Prostate gland (tissue), 2 donors: ENCODE data around the gene KATNB1. TPM values are rescaled to one million over a fixed set of nuclear protein-coding genes. Genes with fewer than 3 reads are reported as not detected.

ENCODE experiments used
- DNase-seq: peaks from one replicate; pipeline ENCODE4 v3.0.0-alpha.2; 2019; ENCODE audit warnings: low spot score
- H3K27ac ChIP-seq, 2 donors: fragments of 200-600 bp; sonication (generic); 2 replicates each; pipeline ENCODE4 v1.5.1; 2017 to 2019
- H3K27me3 ChIP-seq: fragments of 200-600 bp; sonication (generic); replicated peaks from 2 replicates; pipeline ENCODE4 v1.5.1; 2019; ENCODE audit not compliant: insufficient read depth
- H3K36me3 ChIP-seq, 2 donors: fragments of 200-600 bp; sonication (generic); 1 replicate in 1 of 2; 2 replicates in 1 of 2; pipeline versions ENCODE4 v1.5.1 to v1.8.1; 2017 to 2019
- H3K4me1 ChIP-seq: fragments of 200-600 bp; sonication (generic); replicated peaks from 2 replicates; pipeline ENCODE4 v1.5.1; 2019
- H3K4me3 ChIP-seq, 2 donors: fragments of 200-600 bp; sonication (generic); 2 replicates each; pipeline ENCODE4 v1.5.1; 2017 to 2019
- H3K9me3 ChIP-seq: fragments of 200-600 bp; sonication (generic); 2 replicates; pipeline ENCODE4 v1.5.1; 2017
- CTCF ChIP-seq, 4 experiments: fragments of 200-600 bp in 2 of 4; fragments of 450-650 bp in 2 of 4; sonication (generic) in 2 of 4; IDR thresholded peaks; 1 replicate in 3 of 4; 2 replicates in 1 of 4; pipeline ENCODE4 v1.5.1; 2016 to 2019; ENCODE audit warnings: antibody characterized with exemption in 4 of 4, mild to moderate bottlenecking in 2 of 4, moderate library complexity in 2 of 4
- POLR2A ChIP-seq: fragments of 450-650 bp; IDR thresholded peaks from one replicate; pipeline ENCODE4 v1.6.1; 2016; ENCODE audit warnings: antibody characterized with exemption, mild to moderate bottlenecking
- POLR2AphosphoS5 ChIP-seq: sonication (generic); formaldehyde crosslinking; IDR thresholded peaks from one replicate; pipeline ENCODE4 v1.6.1; 2017; ENCODE audit warnings: antibody characterized with exemption
- WGBS: methylation state at CpG from one replicate; pipeline ENCODE4 v1.1.5; 2018; 5-methylcytosine and 5-hydroxymethylcytosine counted together
- intact Hi-C: fragments of 100-400 bp; cut with DNase I; formaldehyde crosslinking; loops from one replicate; pipeline ENCODE4 v1.14.2; 2022
- total RNA-seq, 2 donors: library from RNA; depleted of rRNA; stranded (reverse); fragments of >200 nt; gene quantifications; one replicate each; pipeline ENCODE4 v1.1.0, GENCODE V29; 2016

KATNB1 gene
- total RNA-seq, 2 donors from 2014 or later = 22.7 to 30.2 TPM

GRCh38 chr16:57771141-57771785 is 35.7 kb downstream of the KATNB1 start:
- Histone ChIP-seq H3K27me3 (no peaks in the 10 kb centered on the region), H3K9me3 (no peaks in the 10 kb centered on the region), H3K4me3 (no peak overlapping the region), H3K36me3 (no peaks in the 10 kb centered on the region), H3K27ac (no peak overlapping the region), H3K4me1 (no peaks in the 10 kb centered on the region)
- intact Hi-C loops = no loop called here
- 96% methylated on average over 26 of the region's 26 CpGs for WGBS
- DNase-seq = no peak
- TF ChIP-seq POLR2A (no peak), POLR2AphosphoS5 (no peak), CTCF (IDR thresholded peaks at IDR 0.05) (no peak)

GRCh38 chr16:57773019-57773418 is 37.4 kb downstream of the KATNB1 start:
- no peak for TF ChIP-seq POLR2AphosphoS5
- TF ChIP-seq CTCF (IDR thresholded peaks at IDR 0.05) = no peak
- no peak for TF ChIP-seq POLR2A
- H3K27ac ChIP-seq = no peak overlapping the region
- intact Hi-C loops = no loop called here

GRCh38 chr16:57773655-57774295 is 38.2 kb downstream of the KATNB1 start:
- Histone ChIP-seq H3K4me3 (no peak overlapping the region), H3K27me3 (no peaks in the 10 kb centered on the region), H3K27ac (no peak overlapping the region), H3K36me3 (no peaks in the 10 kb centered on the region), H3K9me3 (no peaks in the 10 kb centered on the region), H3K4me1 (no peaks in the 10 kb centered on the region)
- no peak for DNase-seq
- 89% methylated on average over 11 of the region's 11 CpGs for WGBS
- intact Hi-C loops = no loop called here
- TF ChIP-seq POLR2AphosphoS5 = no peak
- TF ChIP-seq CTCF (IDR thresholded peaks at IDR 0.05) = no peak
- TF ChIP-seq POLR2A = no peak

More at GRCh38 chr16:57773019-57773418, 37.4 kb downstream of the KATNB1 start:
- H3K36me3 ChIP-seq = no peaks in the 10 kb centered on the region
- no peaks in the 10 kb centered on the region for H3K9me3 ChIP-seq
- WGBS = 59% methylated on average over 11 of the region's 11 CpGs
- no peaks in the 10 kb centered on the region for H3K27me3 ChIP-seq
- no peak for DNase-seq
- no peaks in the 10 kb centered on the region for H3K4me1 ChIP-seq
- H3K4me3 ChIP-seq = no peak overlapping the region

GRCh38 chr16:57774705-57775285 is 39.2 kb downstream of the KATNB1 start:
- H3K4me1 ChIP-seq = no peaks in the 10 kb centered on the region
- no peaks in the 10 kb centered on the region for H3K9me3 ChIP-seq
- DNase-seq = no peak
- H3K4me3 ChIP-seq = no peak overlapping the region
- H3K27me3 ChIP-seq = no peaks in the 10 kb centered on the region
- H3K27ac ChIP-seq = no peak overlapping the region
- 96% methylated on average over 12 of the region's 12 CpGs for WGBS
- no peaks in the 10 kb centered on the region for H3K36me3 ChIP-seq
- intact Hi-C loops = no loop called here
- TF ChIP-seq CTCF (IDR thresholded peaks at IDR 0.05) (no peak), POLR2A (no peak), POLR2AphosphoS5 (no peak)
